GM13977 (cell line): ENCODE results near the gene DNAJC15.

ENCODE experiments used
- DNase-seq: peaks from one replicate; pipeline ENCODE4 v3.0.0; 2012; ENCODE audit warnings: low spot score
- in situ Hi-C: fragments of 300-500 bp; cut with MboI; formaldehyde crosslinking; loops from one replicate; pipeline ENCODE4 v1.12.0; 2022; ENCODE audit warnings: low sequenced_read_pairs, low pct_unique_long_range_greater_than_20kb, mixed read lengths, inconsistent platforms; ENCODE audit not compliant: unreplicated experiment
- TF ChIP-seq, protein P1 (sequence below): IDR thresholded peaks from 2 replicates; pipeline ENCODE4 v1.5.1; 2012; ENCODE audit warnings: mild to moderate bottlenecking, control low read depth; ENCODE audit not compliant: insufficient read depth; ENCODE audit errors: extremely low read depth, missing control alignments

DNAJC15 gene

DNA sequence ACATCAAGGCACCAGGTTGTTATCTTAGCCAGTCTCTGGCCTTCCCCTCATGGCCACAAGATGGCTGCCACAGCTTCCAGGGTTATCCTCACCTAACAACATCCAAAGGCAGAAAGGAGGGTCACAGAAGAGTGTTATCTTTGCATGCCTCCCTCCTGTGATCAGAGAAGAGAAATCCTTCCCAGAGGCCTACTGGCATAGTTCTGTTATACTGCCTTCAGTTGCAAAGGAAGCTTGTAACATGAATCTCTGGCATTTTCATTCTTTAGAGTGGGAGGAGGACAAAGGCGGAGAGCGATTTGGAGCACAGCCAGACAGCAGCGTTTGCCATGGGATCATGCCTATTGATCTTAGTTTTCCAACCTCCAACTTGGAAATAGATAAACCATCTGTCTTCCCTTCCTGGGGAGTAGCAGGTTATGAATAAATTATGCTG lies 135.7 kb downstream of the DNAJC15 start:
- in situ Hi-C loops = no loop called here
- TF ChIP-seq, protein P1, sequence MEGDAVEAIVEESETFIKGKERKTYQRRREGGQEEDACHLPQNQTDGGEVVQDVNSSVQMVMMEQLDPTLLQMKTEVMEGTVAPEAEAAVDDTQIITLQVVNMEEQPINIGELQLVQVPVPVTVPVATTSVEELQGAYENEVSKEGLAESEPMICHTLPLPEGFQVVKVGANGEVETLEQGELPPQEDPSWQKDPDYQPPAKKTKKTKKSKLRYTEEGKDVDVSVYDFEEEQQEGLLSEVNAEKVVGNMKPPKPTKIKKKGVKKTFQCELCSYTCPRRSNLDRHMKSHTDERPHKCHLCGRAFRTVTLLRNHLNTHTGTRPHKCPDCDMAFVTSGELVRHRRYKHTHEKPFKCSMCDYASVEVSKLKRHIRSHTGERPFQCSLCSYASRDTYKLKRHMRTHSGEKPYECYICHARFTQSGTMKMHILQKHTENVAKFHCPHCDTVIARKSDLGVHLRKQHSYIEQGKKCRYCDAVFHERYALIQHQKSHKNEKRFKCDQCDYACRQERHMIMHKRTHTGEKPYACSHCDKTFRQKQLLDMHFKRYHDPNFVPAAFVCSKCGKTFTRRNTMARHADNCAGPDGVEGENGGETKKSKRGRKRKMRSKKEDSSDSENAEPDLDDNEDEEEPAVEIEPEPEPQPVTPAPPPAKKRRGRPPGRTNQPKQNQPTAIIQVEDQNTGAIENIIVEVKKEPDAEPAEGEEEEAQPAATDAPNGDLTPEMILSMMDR = no peak
- DNase-seq = no peak
